Esophagus muscularis mucosa (tissue), 3 donors: ENCODE results near the gene RPLP1.

Experiments
- EP300 ChIP-seq: sonication (generic); formaldehyde crosslinking; IDR thresholded peaks from one replicate; pipeline ENCODE4 v1.6.1; 2017; ENCODE audit warnings: antibody characterized with exemption
- TF ChIP-seq, protein P1 (sequence below), 3 experiments: fragments of 200-600 bp in 2 of 3; fragments of 450-650 bp in 1 of 3; sonication (generic) in 2 of 3; IDR thresholded peaks; one replicate each; pipeline ENCODE4 v1.5.1; 2017 to 2019; ENCODE audit warnings: antibody characterized with exemption in 3 of 3, mild to moderate bottlenecking in 2 of 3, moderate library complexity in 1 of 3

DNA sequence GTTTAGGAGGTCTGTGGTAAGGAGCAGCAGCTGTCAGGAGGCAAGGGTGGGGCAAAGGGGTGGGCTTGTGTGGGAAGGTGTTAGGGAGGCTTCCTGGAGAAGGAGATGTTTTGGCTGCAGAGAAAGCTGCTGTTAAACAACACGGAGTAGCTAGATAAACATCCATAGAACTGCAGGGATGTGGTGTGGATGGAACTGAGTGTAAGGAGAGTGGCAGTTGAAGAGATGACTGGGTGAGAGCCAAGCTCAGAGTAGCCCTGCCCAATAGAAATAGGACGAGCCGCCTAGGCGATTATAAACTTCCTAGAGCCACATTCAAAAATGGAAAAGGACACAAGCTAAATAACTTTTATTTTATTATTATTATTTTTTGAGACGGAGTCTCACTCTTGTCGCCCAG lies 19.9 kb downstream of the RPLP1 start:
- TF ChIP-seq, protein P1, sequence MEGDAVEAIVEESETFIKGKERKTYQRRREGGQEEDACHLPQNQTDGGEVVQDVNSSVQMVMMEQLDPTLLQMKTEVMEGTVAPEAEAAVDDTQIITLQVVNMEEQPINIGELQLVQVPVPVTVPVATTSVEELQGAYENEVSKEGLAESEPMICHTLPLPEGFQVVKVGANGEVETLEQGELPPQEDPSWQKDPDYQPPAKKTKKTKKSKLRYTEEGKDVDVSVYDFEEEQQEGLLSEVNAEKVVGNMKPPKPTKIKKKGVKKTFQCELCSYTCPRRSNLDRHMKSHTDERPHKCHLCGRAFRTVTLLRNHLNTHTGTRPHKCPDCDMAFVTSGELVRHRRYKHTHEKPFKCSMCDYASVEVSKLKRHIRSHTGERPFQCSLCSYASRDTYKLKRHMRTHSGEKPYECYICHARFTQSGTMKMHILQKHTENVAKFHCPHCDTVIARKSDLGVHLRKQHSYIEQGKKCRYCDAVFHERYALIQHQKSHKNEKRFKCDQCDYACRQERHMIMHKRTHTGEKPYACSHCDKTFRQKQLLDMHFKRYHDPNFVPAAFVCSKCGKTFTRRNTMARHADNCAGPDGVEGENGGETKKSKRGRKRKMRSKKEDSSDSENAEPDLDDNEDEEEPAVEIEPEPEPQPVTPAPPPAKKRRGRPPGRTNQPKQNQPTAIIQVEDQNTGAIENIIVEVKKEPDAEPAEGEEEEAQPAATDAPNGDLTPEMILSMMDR (IDR thresholded peaks at IDR 0.05), result no peak
- TF ChIP-seq EP300, result no peak
